WTC11 (cell line): ENCODE data around the gene DDOST. TPM values are rescaled to one million over a fixed set of nuclear protein-coding genes. Genes with fewer than 3 reads are reported as not detected.

Experiments used
- ATAC-seq: fragments of 200-7000 bp; cut with Tn5 transposase; 2 replicates; pipeline ENCODE4 v1.10.0; 2021; ENCODE audit warnings: mild to moderate bottlenecking, moderate library complexity
- CTCF ChIA-PET: fragments of 300-600 bp; sonication (Branson Sonifier 250); formaldehyde crosslinking; loops from one replicate; lab custom pipeline; 2021; ENCODE audit warnings: antibody characterized with exemption; lab: Charles Lee
- POLR2A ChIA-PET: fragments of 350-600 bp; sonication (Branson Sonifier 250); formaldehyde crosslinking; loops from one replicate; lab custom pipeline; 2021; ENCODE audit warnings: antibody characterized with exemption; lab: Charles Lee
- DNase-seq: peaks from one replicate; pipeline ENCODE4 v3.0.0; 2021; ENCODE audit warnings: low spot score
- H3K27ac Mint-ChIP-seq: 2 replicates; pipeline ENCODE4 v1.8.0; 2021; ENCODE audit warnings: mixed read lengths
- H3K27me3 Mint-ChIP-seq: 2 replicates; pipeline ENCODE4 v1.8.0; 2021; ENCODE audit warnings: low read depth, mild to moderate bottlenecking, moderate library complexity, mixed read lengths
- H3K36me3 Mint-ChIP-seq: 2 replicates; pipeline ENCODE4 v1.8.0; 2021; ENCODE audit warnings: mixed read lengths
- H3K4me1 Mint-ChIP-seq: 2 replicates; pipeline ENCODE4 v1.8.0; 2022; ENCODE audit warnings: mixed read lengths
- H3K4me3 Mint-ChIP-seq: 2 replicates; pipeline ENCODE4 v1.8.0; 2021; ENCODE audit warnings: mild to moderate bottlenecking, moderate library complexity, mixed read lengths
- H3K9me3 Mint-ChIP-seq: 2 replicates; pipeline ENCODE4 v1.8.0; 2021; ENCODE audit warnings: mixed read lengths
- AR ChIP-seq: fragments of 250-450 bp; sonication (Bioruptor Pico); IDR thresholded peaks from 2 replicates; pipeline ENCODE4 v1.9.0; 2021; ENCODE audit warnings: mild to moderate bottlenecking
- ATF6 ChIP-seq: sonication (generic); formaldehyde crosslinking; IDR thresholded peaks from 2 replicates; pipeline ENCODE4 v1.8.1; 2023; ENCODE audit warnings: mild to moderate bottlenecking, missing genetic modification reagents
- E2F5 ChIP-seq: sonication (generic); formaldehyde crosslinking; IDR thresholded peaks from 2 replicates; pipeline ENCODE4 v1.8.1; 2022; ENCODE audit warnings: mild to moderate bottlenecking, moderate library complexity, missing genetic modification reagents
- ELF4 ChIP-seq: sonication (generic); formaldehyde crosslinking; IDR thresholded peaks from 2 replicates; pipeline ENCODE4 v1.8.1; 2022; ENCODE audit warnings: low read depth, mild to moderate bottlenecking, moderate library complexity, missing genetic modification reagents
- ERG ChIP-seq: fragments of 250-450 bp; sonication (Bioruptor Pico); IDR thresholded peaks from 2 replicates; pipeline ENCODE4 v1.8.0; 2021; ENCODE audit warnings: mild to moderate bottlenecking
- FOXP4 ChIP-seq: sonication (generic); formaldehyde crosslinking; IDR thresholded peaks from 2 replicates; pipeline ENCODE4 v1.8.0; 2022; ENCODE audit warnings: mild to moderate bottlenecking, missing genetic modification reagents
- GTF2I ChIP-seq: fragments of 250-450 bp; sonication (Bioruptor Pico); conservative IDR thresholded peaks from 2 replicates; pipeline ENCODE4 v1.4.0; 2021; ENCODE audit warnings: mild to moderate bottlenecking
- MXD4 ChIP-seq: fragments of 250-450 bp; sonication (Bioruptor Pico); IDR thresholded peaks from 2 replicates; pipeline ENCODE4 v1.8.0; 2021; ENCODE audit warnings: mild to moderate bottlenecking, moderate library complexity, borderline replicate concordance
- NR1H2 ChIP-seq: sonication (generic); formaldehyde crosslinking; IDR thresholded peaks from 2 replicates; pipeline ENCODE4 v1.9.0; 2021; ENCODE audit warnings: mild to moderate bottlenecking, moderate library complexity, missing genetic modification reagents
- USF2 ChIP-seq: sonication (generic); formaldehyde crosslinking; IDR thresholded peaks from 2 replicates; pipeline ENCODE4 v1.8.1; 2023; ENCODE audit warnings: mild to moderate bottlenecking, missing genetic modification reagents, moderate library complexity
- ZBTB21 ChIP-seq: sonication (generic); formaldehyde crosslinking; IDR thresholded peaks from 2 replicates; pipeline ENCODE4 v1.8.1; 2023; ENCODE audit warnings: mild to moderate bottlenecking, missing genetic modification reagents, borderline replicate concordance
- ZNF138 ChIP-seq: sonication (generic); formaldehyde crosslinking; conservative IDR thresholded peaks from 2 replicates; pipeline ENCODE4 v1.8.1; 2022; ENCODE audit warnings: mild to moderate bottlenecking, moderate library complexity, missing genetic modification reagents
- ZNF317 ChIP-seq: sonication (generic); formaldehyde crosslinking; IDR thresholded peaks from 2 replicates; pipeline ENCODE4 v1.8.1; 2023; ENCODE audit warnings: low read depth, mild to moderate bottlenecking, moderate library complexity, missing genetic modification reagents, borderline replicate concordance
- ZNF416 ChIP-seq: fragments of 250-450 bp; sonication (Bioruptor Pico); IDR thresholded peaks from 2 replicates; pipeline ENCODE4 v1.9.0; 2021; ENCODE audit warnings: mild to moderate bottlenecking, inconsistent platforms
- ZNF512 ChIP-seq: sonication (generic); formaldehyde crosslinking; IDR thresholded peaks from 2 replicates; pipeline ENCODE4 v1.8.1; 2022; ENCODE audit warnings: missing genetic modification reagents, borderline replicate concordance
- total RNA-seq: library from RNA; stranded (reverse); gene quantifications from 3 replicates; pipeline ENCODE4 v1.2.3, GENCODE V29; 2021

Gene DDOST
- total RNA-seq, 1 experiment from 2014 or later: 300 TPM

GRCh38 chr1:20689645-20690056 is 28.5 kb upstream of the DDOST start:
- ATAC-seq: no peak
- CTCF ChIA-PET: no interaction called here

More at GRCh38 chr1:20689645-20690056, 28.5 kb upstream of the DDOST start:
- DNase-seq: no peak
- no peaks in the 10 kb centered on the region for H3K9me3 Mint-ChIP-seq
- H3K4me3 Mint-ChIP-seq: no peak overlapping the region
- POLR2A ChIA-PET: no interaction called here
- no peak overlapping the region for H3K27ac Mint-ChIP-seq
- H3K27me3 Mint-ChIP-seq: peaks cover 2% of the 10 kb centered on the region; the same call in 1 of the 2 replicates
- no peaks in the 10 kb centered on the region for H3K36me3 Mint-ChIP-seq
- no peaks in the 10 kb centered on the region for H3K4me1 Mint-ChIP-seq
- TF ChIP-seq ERG (CRISPR knock-in tag) (no peak), NR1H2 (no peak), MXD4 (CRISPR knock-in tag) (no peak), ZNF512 (CRISPR knock-in tag) (no peak), ZBTB21 (CRISPR knock-in tag) (no peak), AR (CRISPR knock-in tag) (no peak), E2F5 (CRISPR knock-in tag) (no peak), ATF6 (CRISPR knock-in tag) (no peak), ZNF317 (CRISPR knock-in tag) (no peak), ZNF416 (CRISPR knock-in tag) (no peak), USF2 (CRISPR knock-in tag) (no peak), FOXP4 (CRISPR knock-in tag) (no peak), GTF2I (CRISPR knock-in tag) (no peak), ELF4 (CRISPR knock-in tag) (no peak), ZNF138 (CRISPR knock-in tag) (no peak)
